Cardiac muscle cell (in vitro differentiated cells and primary cell): ENCODE measurements around the gene PARVB. TPM values are rescaled to one million over a fixed set of nuclear protein-coding genes. Genes with fewer than 3 reads are reported as not detected.

ENCODE experiments used
- DNase-seq, 2 donors: peaks; one replicate each; pipeline versions ENCODE4 v3.0.0 to v3.0.0-alpha.2; 2010 to 2017; ENCODE audit warnings: low read depth in 1 of 2, low spot score in 1 of 2
- H3K27ac ChIP-seq: fragments of 200-600 bp; sonication (generic); 2 replicates; pipeline ENCODE4 v1.5.1; 2016
- H3K27me3 ChIP-seq: fragments of 200-600 bp; sonication (generic); 2 replicates; pipeline ENCODE4 v1.6.0; 2016; ENCODE audit warnings: control low read depth
- H3K36me3 ChIP-seq: fragments of 200-600 bp; sonication (generic); 2 replicates; pipeline ENCODE4 v1.5.1; 2016; ENCODE audit warnings: control low read depth
- H3K4me1 ChIP-seq: fragments of 200-600 bp; sonication (generic); 2 replicates; pipeline ENCODE4 v1.8.1; 2017; ENCODE audit warnings: low read depth, mild to moderate bottlenecking, mixed run types
- H3K4me3 ChIP-seq: fragments of 200-600 bp; sonication (generic); 2 replicates; pipeline ENCODE4 v1.5.1; 2016; ENCODE audit warnings: mild to moderate bottlenecking
- H3K9me3 ChIP-seq: fragments of 200-600 bp; sonication (generic); 2 replicates; pipeline ENCODE4 v1.5.1; 2017; ENCODE audit warnings: low read depth, mild to moderate bottlenecking, control low read depth
- polyA plus RNA-seq: library from polyadenylated mRNA; unstranded; fragments of >200 nt; fragmentation: Nextera tagmentation; extraction: Ambion mirVana; gene quantifications from 2 replicates; pipeline ENCODE4 v1.2.1, GENCODE V29; 2016
- total RNA-seq: library from RNA; depleted of rRNA; stranded (reverse); fragments of >200 nt; gene quantifications from 2 replicates; pipeline ENCODE4 v1.2.3, GENCODE V29; 2016
- TF ChIP-seq, protein P1 (sequence below): IDR thresholded peaks from 2 replicates; pipeline ENCODE4 v1.5.1; 2012; ENCODE audit warnings: low read depth, mild to moderate bottlenecking, low read length

The PARVB gene
- total and polyA plus RNA-seq, 2 experiments from 2014 or later: 30.6 to 46.0 TPM

DNA sequence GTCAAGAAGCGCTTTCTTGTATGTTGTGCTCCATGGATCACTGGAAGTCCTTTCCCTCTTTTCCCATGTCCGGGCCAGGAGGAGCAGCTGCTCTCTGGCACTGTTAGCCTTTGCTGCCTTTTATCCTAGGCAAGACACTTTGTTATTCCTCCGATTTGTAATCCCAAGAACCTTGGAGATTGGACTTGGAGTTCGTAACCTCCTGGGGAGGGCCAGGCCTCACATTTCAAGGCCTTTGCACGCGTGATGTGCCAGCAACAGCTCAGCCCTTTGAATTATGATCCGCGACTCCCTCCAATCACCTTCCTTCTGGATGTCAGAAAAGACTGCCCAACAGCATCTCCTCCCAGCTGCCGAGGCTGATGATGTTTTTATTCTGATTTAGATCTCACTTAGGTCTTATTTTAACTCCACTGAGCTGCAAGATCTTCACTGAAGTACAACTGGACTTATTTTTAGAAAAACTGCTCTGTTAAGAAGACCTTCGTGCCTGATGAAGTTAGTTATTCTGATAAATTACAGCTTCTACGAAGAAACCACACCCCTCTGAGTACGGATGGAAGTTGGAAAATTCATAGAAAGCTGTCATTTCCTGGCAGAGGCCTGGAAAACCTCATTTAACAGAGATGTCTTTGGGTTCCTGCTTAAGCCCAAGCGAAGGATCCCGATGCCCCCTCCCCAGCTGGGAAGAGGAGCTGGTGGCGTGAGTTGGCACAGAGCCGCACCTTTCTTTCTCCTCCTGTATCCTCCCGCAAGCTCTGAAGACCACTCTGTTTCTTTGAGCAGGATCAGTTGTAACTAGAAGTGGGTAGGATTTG is 62.4 kb downstream of the PARVB start:
- DNase-seq: peak; percentile 5 to 24
- H3K4me3 ChIP-seq: no peak overlapping the region
- H3K27me3 ChIP-seq: no peaks in the 10 kb centered on the region
- H3K27ac ChIP-seq: peak overlapping the region; percentile 41
- no peaks in the 10 kb centered on the region for H3K9me3 ChIP-seq
- no peaks in the 10 kb centered on the region for H3K36me3 ChIP-seq
- H3K4me1 ChIP-seq: peaks cover 10% of the 10 kb centered on the region
- TF ChIP-seq, protein P1, sequence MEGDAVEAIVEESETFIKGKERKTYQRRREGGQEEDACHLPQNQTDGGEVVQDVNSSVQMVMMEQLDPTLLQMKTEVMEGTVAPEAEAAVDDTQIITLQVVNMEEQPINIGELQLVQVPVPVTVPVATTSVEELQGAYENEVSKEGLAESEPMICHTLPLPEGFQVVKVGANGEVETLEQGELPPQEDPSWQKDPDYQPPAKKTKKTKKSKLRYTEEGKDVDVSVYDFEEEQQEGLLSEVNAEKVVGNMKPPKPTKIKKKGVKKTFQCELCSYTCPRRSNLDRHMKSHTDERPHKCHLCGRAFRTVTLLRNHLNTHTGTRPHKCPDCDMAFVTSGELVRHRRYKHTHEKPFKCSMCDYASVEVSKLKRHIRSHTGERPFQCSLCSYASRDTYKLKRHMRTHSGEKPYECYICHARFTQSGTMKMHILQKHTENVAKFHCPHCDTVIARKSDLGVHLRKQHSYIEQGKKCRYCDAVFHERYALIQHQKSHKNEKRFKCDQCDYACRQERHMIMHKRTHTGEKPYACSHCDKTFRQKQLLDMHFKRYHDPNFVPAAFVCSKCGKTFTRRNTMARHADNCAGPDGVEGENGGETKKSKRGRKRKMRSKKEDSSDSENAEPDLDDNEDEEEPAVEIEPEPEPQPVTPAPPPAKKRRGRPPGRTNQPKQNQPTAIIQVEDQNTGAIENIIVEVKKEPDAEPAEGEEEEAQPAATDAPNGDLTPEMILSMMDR: no peak

DNA sequence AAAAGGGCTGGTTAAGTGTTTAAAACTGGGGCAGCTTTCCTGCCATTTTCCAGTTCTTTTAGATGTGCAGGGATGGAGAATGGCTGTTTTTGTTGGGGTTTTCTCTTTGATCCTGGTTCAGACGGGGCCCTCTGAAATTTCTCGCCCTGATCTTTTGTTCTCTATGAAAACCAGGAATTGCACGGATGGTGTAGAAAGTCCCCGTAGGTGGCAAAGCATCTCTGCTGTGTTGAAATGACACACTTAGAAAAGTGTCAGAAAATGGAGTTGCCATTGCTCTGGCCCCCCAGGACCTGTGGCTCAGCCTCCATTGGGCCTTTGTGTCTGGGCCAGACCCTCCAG is 63.0 kb downstream of the PARVB start:
- TF ChIP-seq, protein P1: no peak
- DNase-seq: no peak
- no peaks in the 10 kb centered on the region for H3K36me3 ChIP-seq
- H3K9me3 ChIP-seq: no peaks in the 10 kb centered on the region
- peaks cover 10% of the 10 kb centered on the region for H3K4me1 ChIP-seq
- peak overlapping the region; percentile 41 for H3K27ac ChIP-seq
- no peak overlapping the region for H3K4me3 ChIP-seq
- H3K27me3 ChIP-seq: no peaks in the 10 kb centered on the region

DNA sequence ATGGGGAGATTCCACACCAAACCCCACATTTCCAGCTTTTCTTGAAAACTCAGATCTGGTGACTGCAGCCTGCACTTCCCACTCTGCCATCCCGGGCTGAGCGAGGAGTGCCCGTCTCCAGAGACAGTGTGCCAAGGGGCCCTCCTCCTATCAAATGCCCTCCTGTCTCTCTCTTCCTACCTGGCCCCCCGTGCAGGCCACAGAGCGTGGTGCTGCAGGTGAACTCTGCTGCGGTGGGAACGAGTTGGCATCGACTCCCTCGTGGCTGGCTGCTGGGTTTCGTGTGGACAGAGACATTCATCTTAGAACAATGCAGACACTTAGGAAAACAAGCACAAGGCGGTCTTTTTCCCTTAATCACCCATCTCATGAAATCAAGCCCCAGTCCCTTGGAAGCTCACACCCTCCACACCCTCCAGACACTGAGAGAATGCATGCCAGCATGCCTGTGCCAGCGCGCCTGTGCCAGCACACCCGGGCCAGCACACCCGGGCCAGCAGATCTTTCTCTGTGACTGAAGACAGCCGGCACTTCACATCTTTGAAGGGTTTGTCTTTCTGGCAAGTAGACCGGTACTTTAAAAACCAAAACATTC is 65.0 kb downstream of the PARVB start:
- no peak overlapping the region for H3K27ac ChIP-seq
- no peaks in the 10 kb centered on the region for H3K9me3 ChIP-seq
- TF ChIP-seq, protein P1: no peak
- H3K27me3 ChIP-seq: no peaks in the 10 kb centered on the region
- H3K4me1 ChIP-seq: peaks cover 10% of the 10 kb centered on the region
- H3K4me3 ChIP-seq: no peak overlapping the region
- no peak for DNase-seq
- H3K36me3 ChIP-seq: no peaks in the 10 kb centered on the region

DNA sequence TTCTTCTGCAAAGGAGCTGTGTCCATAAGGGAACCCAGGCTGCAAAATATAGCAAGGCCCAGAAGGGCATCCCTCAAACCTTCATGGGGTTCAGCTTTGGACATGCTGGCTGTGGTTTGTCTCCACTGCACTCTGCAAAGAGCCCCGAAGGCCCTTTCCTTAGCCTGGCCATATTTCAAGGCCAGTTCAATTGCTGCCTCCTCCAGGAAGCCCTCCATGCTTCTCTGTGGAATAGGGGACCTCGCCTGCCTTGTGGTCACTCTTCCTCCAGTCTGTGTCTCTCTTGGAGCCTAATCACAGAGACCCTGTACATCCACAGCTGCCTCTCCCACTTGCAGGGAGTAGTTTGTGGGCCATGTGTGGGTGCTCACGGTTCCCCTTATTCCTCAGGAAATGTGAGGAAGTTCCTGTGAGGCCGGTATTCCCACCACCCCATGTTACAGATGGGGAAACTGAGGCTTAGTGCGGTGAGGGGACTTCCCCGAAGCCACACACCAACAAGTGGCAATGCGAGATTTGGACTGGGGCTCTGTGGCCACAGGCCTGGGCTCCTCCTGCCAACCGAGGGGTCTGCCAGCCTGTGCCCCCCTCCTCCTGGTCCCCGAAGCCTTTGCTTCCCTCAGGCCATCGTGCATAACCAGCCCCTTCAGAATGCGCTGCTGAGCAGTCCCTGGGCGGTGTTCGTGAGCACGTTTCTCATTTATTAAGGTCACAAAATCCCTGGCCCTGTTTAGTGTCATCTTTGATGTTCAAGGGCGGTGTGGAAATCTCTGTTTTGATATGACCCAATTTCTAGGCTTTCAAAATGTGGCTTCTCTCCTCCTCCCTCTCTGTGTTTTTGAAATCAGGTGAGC is 65.8 kb downstream of the PARVB start:
- Histone ChIP-seq H3K4me1 (peaks cover 10% of the 10 kb centered on the region), H3K36me3 (no peaks in the 10 kb centered on the region), H3K27me3 (no peaks in the 10 kb centered on the region), H3K9me3 (no peaks in the 10 kb centered on the region), H3K27ac (no peak overlapping the region), H3K4me3 (no peak overlapping the region)
- TF ChIP-seq, protein P1: no peak
- DNase-seq: no peak

DNA sequence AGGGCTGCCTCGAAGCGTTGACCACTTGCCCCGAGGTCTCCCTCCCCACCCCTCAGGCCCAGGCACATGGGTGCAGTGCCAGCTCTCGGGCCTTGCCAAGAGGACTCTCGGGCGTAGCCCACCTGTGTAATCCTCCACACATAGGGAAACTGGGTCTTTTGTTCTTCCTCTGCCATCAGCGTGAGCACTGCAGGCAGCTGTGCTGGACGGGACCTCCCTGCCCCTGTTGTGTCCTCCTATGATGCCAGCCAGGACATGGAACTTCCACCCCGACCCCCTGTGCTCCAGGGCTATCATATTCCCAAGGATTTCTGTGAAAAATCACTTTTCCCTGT is 66.4 kb downstream of the PARVB start:
- H3K36me3 ChIP-seq: no peaks in the 10 kb centered on the region
- no peak overlapping the region for H3K4me3 ChIP-seq
- no peak overlapping the region for H3K27ac ChIP-seq
- DNase-seq: no peak
- H3K27me3 ChIP-seq: no peaks in the 10 kb centered on the region
- H3K9me3 ChIP-seq: no peaks in the 10 kb centered on the region
- H3K4me1 ChIP-seq: peaks cover 10% of the 10 kb centered on the region
- TF ChIP-seq, protein P1: no peak
